ENCODE results near the gene USP7.

DNA sequence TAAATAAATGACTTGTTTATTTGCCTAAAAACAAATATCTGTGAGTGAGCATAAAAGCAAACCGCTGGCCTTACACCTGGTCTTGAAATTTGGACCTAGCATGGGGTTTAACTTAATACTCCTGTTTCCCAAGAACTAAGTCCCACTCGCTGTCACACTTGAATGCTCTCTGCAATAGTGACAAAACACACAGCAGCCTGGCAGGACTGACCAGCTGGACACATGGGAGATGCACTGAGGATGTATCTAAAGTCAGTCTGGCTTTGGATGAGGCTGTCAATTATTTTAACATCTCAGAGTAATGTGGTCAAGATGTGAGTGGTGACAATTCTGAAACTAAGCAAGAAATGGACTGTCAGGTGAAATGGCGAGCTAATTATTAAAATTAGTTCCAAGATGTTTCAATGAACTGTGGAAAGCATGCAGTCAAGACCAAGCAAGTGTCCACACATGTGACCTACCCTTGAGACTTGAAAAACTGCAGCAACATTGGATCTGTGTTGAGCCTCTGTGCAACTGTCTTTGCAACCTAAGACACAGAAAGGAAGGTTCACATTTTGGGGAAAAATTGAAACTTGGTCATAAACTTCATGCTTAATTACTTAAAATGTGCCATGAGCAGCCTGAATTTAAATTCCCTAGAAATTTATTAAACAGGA, 64.9 kb downstream of the USP7 start:
- TF ChIP-seq, protein P1, sequence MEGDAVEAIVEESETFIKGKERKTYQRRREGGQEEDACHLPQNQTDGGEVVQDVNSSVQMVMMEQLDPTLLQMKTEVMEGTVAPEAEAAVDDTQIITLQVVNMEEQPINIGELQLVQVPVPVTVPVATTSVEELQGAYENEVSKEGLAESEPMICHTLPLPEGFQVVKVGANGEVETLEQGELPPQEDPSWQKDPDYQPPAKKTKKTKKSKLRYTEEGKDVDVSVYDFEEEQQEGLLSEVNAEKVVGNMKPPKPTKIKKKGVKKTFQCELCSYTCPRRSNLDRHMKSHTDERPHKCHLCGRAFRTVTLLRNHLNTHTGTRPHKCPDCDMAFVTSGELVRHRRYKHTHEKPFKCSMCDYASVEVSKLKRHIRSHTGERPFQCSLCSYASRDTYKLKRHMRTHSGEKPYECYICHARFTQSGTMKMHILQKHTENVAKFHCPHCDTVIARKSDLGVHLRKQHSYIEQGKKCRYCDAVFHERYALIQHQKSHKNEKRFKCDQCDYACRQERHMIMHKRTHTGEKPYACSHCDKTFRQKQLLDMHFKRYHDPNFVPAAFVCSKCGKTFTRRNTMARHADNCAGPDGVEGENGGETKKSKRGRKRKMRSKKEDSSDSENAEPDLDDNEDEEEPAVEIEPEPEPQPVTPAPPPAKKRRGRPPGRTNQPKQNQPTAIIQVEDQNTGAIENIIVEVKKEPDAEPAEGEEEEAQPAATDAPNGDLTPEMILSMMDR (IDR thresholded peaks at IDR 0.05): no peak
- TF ChIP-seq POLR2A (IDR thresholded peaks at IDR 0.05): no peak
